ENCODE data around the gene PARVA. TPM values are rescaled to one million over a fixed set of nuclear protein-coding genes. Genes with fewer than 3 reads are reported as not detected.

PARVA gene
- total RNA-seq, 4 donors from 2014 or later, result 167 to 245 (median 240) TPM

GRCh38 chr11:12565406-12565805 is 188.0 kb downstream of the PARVA start:
- WGBS, 2 donors (ENCODE audit: low coverage in 1 of 2), result 78 to 90% methylated on average over 3 of the region's 3 CpGs
- ATAC-seq, result no peak
- H3K36me3 ChIP-seq, result no peaks in the 10 kb centered on the region
- no peaks in the 10 kb centered on the region for H3K27me3 ChIP-seq
- H3K4me1 ChIP-seq, result no peaks in the 10 kb centered on the region
- no peak overlapping the region for H3K27ac ChIP-seq
- no peak for TF ChIP-seq EP300 (IDR thresholded peaks at IDR 0.05)
- no peak for TF ChIP-seq POLR2AphosphoS5 (IDR thresholded peaks at IDR 0.05)
- TF ChIP-seq POLR2A (IDR thresholded peaks at IDR 0.05), result no peak
- no peak for TF ChIP-seq CTCF (IDR thresholded peaks at IDR 0.05)
- peaks cover 0 to 4% (median 0%) of the 10 kb centered on the region in 3 donors for H3K9me3 ChIP-seq
- H3K4me3 ChIP-seq, result no peak overlapping the region

GRCh38 chr11:12567746-12568460 is 190.5 kb downstream of the PARVA start:
- no peak overlapping the region for H3K27ac ChIP-seq
- H3K4me1 ChIP-seq, result no peaks in the 10 kb centered on the region
- peaks cover 0 to 4% (median 0%) of the 10 kb centered on the region in 3 donors for H3K9me3 ChIP-seq
- TF ChIP-seq CTCF (IDR thresholded peaks at IDR 0.05) (no peak), POLR2AphosphoS5 (IDR thresholded peaks at IDR 0.05) (no peak), EP300 (IDR thresholded peaks at IDR 0.05) (no peak), POLR2A (IDR thresholded peaks at IDR 0.05) (no peak)
- H3K27me3 ChIP-seq, result no peaks in the 10 kb centered on the region
- H3K36me3 ChIP-seq, result no peaks in the 10 kb centered on the region
- no peak overlapping the region for H3K4me3 ChIP-seq
- no peak for ATAC-seq
- WGBS, 2 donors (ENCODE audit: low coverage in 1 of 2), result 54 to 64% methylated on average over 3 to 4 of the region's 4 CpGs

- Histone ChIP-seq H3K4me1 (no peaks in the 10 kb centered on the region), H3K9me3 (peaks cover 0 to 4% (median 0%) of the 10 kb centered on the region in 3 donors), H3K27ac (no peak overlapping the region), H3K4me3 (no peak overlapping the region), H3K27me3 (no peaks in the 10 kb centered on the region), H3K36me3 (no peaks in the 10 kb centered on the region)
- TF ChIP-seq POLR2AphosphoS5 (IDR thresholded peaks at IDR 0.05) (no peak), POLR2A (IDR thresholded peaks at IDR 0.05) (no peak), CTCF (IDR thresholded peaks at IDR 0.05) (no peak)
- WGBS, 2 donors (ENCODE audit: low coverage in 1 of 2), result 88 to 100% methylated on average over 1 of the region's 1 CpG
- ATAC-seq, result no peak
These were observed 192.4 kb downstream of the PARVA start for GRCh38 chr11:12569499-12570425.

GRCh38 chr11:12573707-12574485 is 196.5 kb downstream of the PARVA start:
- no peaks in the 10 kb centered on the region for H3K36me3 ChIP-seq
- H3K27ac ChIP-seq, result no peak overlapping the region
- H3K4me1 ChIP-seq, result no peaks in the 10 kb centered on the region
- no peak overlapping the region for H3K4me3 ChIP-seq
- TF ChIP-seq EP300 (IDR thresholded peaks at IDR 0.05) (no peak), POLR2A (IDR thresholded peaks at IDR 0.05) (no peak), CTCF (IDR thresholded peaks at IDR 0.05) (no peak), POLR2AphosphoS5 (IDR thresholded peaks at IDR 0.05) (no peak)
- WGBS, 2 donors (ENCODE audit: low coverage in 1 of 2), result 80% methylated on average over 1 of the region's 1 CpG; no CpG with 5 or more reads in 1 of the 2 donors
- ATAC-seq, result no peak
- no peaks in the 10 kb centered on the region for H3K9me3 ChIP-seq
- H3K27me3 ChIP-seq, result no peaks in the 10 kb centered on the region

Measured in gastroesophageal sphincter (tissue), 4 donors.